AG04450 (cell line): ENCODE measurements around the gene MAK. TPM values are rescaled to one million over a fixed set of nuclear protein-coding genes. Genes with fewer than 3 reads are reported as not detected.
"Not testable (repeated sequence)": the region's sequence is repeated elsewhere in the genome, so short reads cannot be mapped to it uniquely, and the experiment has no call there.

Experiments
- CTCF ChIA-PET: fragments of 300-600, 350-600 bp; formaldehyde crosslinking; extraction: SDS; loops from one replicate; lab custom pipeline; 2022; ENCODE audit warnings: antibody characterized with exemption, inconsistent platforms; lab: Charles Lee
- POLR2A ChIA-PET: fragments of 350-600 bp; formaldehyde crosslinking; extraction: SDS; loops from one replicate; lab custom pipeline; 2021; ENCODE audit warnings: antibody characterized with exemption, inconsistent platforms; lab: Yijun Ruan, JAX
- DNase-seq: peaks from one replicate; pipeline ENCODE4 v3.0.0-alpha.2; 2011; ENCODE audit warnings: low read depth, low spot score
- H3K27ac ChIP-seq: one replicate; pipeline ENCODE4 v1.5.1; 2012; ENCODE audit warnings: low read depth, low read length, control low read depth
- H3K27me3 ChIP-seq: one replicate; pipeline ENCODE4 v1.6.0; 2012; ENCODE audit warnings: low read length; ENCODE audit not compliant: control insufficient read depth, insufficient read depth
- H3K4me3 ChIP-seq: 2 replicates; pipeline ENCODE4 v1.5.1; 2011; ENCODE audit warnings: mild to moderate bottlenecking, low read depth, low read length, control low read depth
- H3K9me3 ChIP-seq: 2 replicates; pipeline ENCODE4 v1.5.1; 2012; ENCODE audit warnings: low read length; ENCODE audit not compliant: control insufficient read depth, insufficient read depth
- polyA plus RNA-seq: library from polyadenylated mRNA; depleted of rRNA; stranded (reverse); fragments of >200 nt; gene quantifications from 2 replicates; pipeline ENCODE4 v1.2.3, GENCODE V29; 2011
- TF ChIP-seq, protein P1 (sequence below): IDR thresholded peaks from 2 replicates; pipeline ENCODE4 v1.5.1; 2011; ENCODE audit warnings: low read depth, low read length, control low read depth, inconsistent platforms

MAK gene
- polyA plus RNA-seq, 1 experiment = not detected

DNA sequence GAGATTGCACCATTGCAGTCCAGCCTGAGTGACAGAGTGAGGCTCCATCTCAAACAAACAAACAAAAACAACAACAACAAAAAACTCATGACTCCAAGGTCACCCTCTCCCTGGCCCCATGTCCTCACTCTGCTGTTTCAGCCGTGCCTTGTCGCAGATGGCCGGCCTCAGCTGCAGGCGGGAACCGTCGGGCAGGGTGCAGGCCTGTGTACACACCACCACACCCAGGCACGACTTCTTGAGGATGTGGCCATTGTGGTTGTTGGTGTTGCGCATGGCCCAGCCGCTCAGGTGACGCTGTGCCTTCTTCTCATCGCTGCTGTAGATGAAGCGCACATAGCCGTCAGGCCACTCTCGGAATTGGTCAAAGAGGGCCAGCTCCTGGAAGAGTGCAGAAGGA, 38.7 kb upstream of the MAK start:
- no peak for DNase-seq
- POLR2A ChIA-PET = no interaction called here
- Histone ChIP-seq H3K27ac (no peak overlapping the region), H3K9me3 (peaks cover 6% of the 10 kb centered on the region; the same call in 1 of the 2 replicates), H3K4me3 (no peak overlapping the region), H3K27me3 (peaks cover 15% of the 10 kb centered on the region)
- TF ChIP-seq, protein P1, sequence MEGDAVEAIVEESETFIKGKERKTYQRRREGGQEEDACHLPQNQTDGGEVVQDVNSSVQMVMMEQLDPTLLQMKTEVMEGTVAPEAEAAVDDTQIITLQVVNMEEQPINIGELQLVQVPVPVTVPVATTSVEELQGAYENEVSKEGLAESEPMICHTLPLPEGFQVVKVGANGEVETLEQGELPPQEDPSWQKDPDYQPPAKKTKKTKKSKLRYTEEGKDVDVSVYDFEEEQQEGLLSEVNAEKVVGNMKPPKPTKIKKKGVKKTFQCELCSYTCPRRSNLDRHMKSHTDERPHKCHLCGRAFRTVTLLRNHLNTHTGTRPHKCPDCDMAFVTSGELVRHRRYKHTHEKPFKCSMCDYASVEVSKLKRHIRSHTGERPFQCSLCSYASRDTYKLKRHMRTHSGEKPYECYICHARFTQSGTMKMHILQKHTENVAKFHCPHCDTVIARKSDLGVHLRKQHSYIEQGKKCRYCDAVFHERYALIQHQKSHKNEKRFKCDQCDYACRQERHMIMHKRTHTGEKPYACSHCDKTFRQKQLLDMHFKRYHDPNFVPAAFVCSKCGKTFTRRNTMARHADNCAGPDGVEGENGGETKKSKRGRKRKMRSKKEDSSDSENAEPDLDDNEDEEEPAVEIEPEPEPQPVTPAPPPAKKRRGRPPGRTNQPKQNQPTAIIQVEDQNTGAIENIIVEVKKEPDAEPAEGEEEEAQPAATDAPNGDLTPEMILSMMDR = no peak
- CTCF ChIA-PET = no interaction called here

DNA sequence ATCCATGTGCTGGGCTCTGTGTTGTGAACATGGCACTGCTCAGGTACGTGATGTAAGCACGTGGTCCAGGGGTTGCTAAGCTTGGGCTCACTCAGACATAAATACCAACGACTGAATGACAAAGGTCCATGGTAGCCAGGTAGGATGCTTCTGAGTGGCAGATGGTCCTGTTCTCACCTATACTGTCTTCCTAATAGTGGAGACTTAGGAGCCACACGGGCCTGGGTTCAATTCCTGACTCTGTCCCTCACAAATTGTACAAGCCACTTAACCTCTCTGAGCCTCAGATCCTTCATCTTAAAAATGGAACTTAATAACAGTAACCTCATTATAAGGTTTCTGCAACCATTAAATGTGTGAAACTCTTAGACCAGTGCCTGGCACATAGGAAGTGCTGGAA, 36.7 kb upstream of the MAK start:
- CTCF ChIA-PET = no interaction called here
- DNase-seq = no peak
- no peak overlapping the region for H3K4me3 ChIP-seq

DNA sequence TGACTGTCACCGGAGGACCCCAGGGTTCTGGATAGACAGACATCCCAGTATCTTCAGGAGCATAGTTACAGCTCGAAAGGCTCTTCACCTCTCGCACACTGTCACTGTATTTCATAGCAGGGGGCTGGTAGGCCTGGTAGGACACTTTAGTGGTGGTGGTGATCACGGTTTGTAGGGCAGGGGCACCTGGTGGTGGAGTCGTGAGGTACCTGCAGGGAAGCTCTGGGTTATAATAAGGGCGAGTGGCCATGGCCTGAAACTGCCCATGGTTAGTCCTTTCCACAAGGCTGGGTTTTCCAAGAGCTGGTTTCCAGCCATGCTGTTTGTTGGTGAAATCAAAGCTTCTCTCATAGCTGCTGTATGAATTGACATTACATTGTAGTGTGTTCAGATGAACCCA, 35.9 kb upstream of the MAK start:
- TF ChIP-seq, protein P1 = no peak
- DNase-seq = no peak
- no peaks in the 10 kb centered on the region for H3K27me3 ChIP-seq
- H3K27ac ChIP-seq = no peak overlapping the region
- no peak overlapping the region for H3K4me3 ChIP-seq
- ChIA-PET POLR2A (no interaction called here), CTCF (no interaction called here)
- no peaks in the 10 kb centered on the region; the same call in 1 of the 2 replicates for H3K9me3 ChIP-seq

More for the DNA sequence above, 36.7 kb upstream of the MAK start:
- TF ChIP-seq, protein P1 = no peak
- H3K27me3 ChIP-seq = no peaks in the 10 kb centered on the region
- H3K9me3 ChIP-seq = no peaks in the 10 kb centered on the region; the same call in 1 of the 2 replicates
- no peak overlapping the region for H3K27ac ChIP-seq
- POLR2A ChIA-PET = no interaction called here

DNA sequence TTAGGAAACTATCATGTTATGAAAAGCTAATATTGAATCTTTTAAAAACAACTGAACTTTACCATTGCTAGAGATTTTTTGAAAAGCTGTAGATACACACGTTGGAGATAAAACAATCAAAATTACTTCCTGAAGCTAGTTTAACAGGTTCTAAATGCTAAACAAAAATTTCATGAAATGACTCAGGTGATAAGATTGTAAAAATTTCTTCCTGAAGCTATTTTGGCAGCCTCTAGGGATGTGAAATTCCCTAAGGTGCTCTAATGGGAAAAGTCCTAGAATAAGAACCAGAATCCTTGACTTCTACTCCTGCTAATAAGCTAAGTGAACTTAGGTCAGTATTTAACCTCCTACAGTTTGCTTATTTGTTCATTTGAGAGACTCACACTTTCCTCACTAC, 35.0 kb upstream of the MAK start:
- Histone ChIP-seq H3K9me3 (no peaks in the 10 kb centered on the region; the same call in 1 of the 2 replicates), H3K4me3 (no peak overlapping the region), H3K27ac (no peak overlapping the region), H3K27me3 (no peaks in the 10 kb centered on the region)
- TF ChIP-seq, protein P1 = no peak
- POLR2A ChIA-PET = no interaction called here
- CTCF ChIA-PET = no interaction called here
- no peak for DNase-seq

DNA sequence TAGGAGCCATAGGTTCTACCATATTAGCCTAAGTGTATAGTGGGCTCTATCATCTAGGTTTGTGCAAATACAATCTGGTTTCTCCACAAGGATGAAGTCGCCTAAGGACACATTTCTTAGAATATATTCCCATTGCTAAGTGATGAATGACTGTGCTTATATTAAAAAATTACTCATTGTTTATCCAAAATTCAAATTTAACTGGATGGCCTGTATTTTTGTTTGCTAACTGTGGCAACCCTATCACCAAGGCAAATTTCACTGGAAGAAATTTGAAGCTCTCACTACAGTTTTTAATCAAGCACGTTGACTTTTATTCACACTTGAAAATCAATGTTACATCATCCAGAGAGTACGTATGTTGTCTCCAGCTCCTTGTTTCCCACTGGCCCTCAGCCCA, 29.6 kb upstream of the MAK start:
- POLR2A ChIA-PET = no interaction called here

DNA sequence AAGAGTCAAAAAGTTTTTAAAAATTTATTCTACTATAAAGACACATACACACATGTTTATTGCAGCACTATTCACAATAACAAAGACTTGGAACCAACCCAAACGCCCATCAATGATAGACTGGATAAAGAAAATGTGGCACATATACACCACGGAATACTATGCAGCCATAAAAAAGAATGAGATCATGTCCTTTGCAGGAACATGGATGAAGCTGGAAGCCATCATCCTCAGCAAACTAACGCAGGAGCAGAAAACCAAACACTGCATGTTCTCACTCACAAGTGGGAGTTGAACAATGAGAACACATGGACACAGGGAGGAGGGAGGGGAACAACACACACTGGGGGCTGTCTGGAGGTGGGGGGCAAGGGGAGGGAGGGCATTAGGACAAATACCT, 28.4 kb upstream of the MAK start:
- H3K27ac ChIP-seq, H3K4me3 ChIP-seq, POLR2A ChIA-PET, DNase-seq, H3K27me3 ChIP-seq, CTCF ChIA-PET, H3K9me3 ChIP-seq: not testable (repeated sequence)

More for the DNA sequence above, 29.6 kb upstream of the MAK start:
- no peak for DNase-seq
- no peaks in the 10 kb centered on the region for H3K9me3 ChIP-seq
- TF ChIP-seq, protein P1 = no peak
- H3K4me3 ChIP-seq = no peak overlapping the region
- CTCF ChIA-PET = no interaction called here
- no peaks in the 10 kb centered on the region for H3K27me3 ChIP-seq
- no peak overlapping the region for H3K27ac ChIP-seq

DNA sequence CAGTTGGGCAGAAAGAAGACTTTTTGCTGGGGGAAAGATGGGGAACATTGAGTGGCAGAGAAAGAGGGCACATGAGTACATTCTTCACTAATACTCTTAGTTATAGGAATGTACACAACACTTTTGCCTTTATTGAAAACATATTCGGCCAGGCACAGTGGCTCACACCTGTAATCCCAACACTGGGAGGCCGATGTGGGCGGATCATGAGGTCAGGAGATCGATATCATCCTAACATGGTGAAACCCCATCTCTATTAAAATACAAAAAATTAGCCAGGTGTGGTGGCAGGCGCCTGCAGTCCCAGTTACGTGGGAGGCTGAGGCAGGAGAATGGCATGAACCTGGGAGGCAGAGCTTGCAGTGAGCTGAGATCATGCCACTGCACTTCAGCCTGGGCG, 24.7 kb upstream of the MAK start:
- POLR2A ChIA-PET, H3K27ac ChIP-seq, H3K4me3 ChIP-seq, CTCF ChIA-PET, H3K9me3 ChIP-seq, H3K27me3 ChIP-seq, DNase-seq: not testable (repeated sequence)
